Gastrocnemius medialis (tissue), 4 donors: ENCODE data around the gene LRRC49.

Source experiments
- POLR2A ChIP-seq, 2 donors: fragments of 450-650 bp; IDR thresholded peaks; one replicate each; pipeline ENCODE4 v1.6.1; 2017; ENCODE audit warnings: antibody characterized with exemption in 2 of 2, mild to moderate bottlenecking in 2 of 2, moderate library complexity in 2 of 2
- TF ChIP-seq, protein P1 (sequence below), 5 experiments: fragments of 450-650 bp in 3 of 5; fragments of 200-600 bp in 2 of 5; sonication (generic) in 2 of 5; IDR thresholded peaks in 4 of 5; conservative IDR thresholded peaks in 1 of 5; 1 replicate in 4 of 5; 2 replicates in 1 of 5; pipeline ENCODE4 v1.5.1; 2016 to 2019; ENCODE audit warnings: antibody characterized with exemption in 5 of 5, mild to moderate bottlenecking in 3 of 5, moderate library complexity in 3 of 5

DNA sequence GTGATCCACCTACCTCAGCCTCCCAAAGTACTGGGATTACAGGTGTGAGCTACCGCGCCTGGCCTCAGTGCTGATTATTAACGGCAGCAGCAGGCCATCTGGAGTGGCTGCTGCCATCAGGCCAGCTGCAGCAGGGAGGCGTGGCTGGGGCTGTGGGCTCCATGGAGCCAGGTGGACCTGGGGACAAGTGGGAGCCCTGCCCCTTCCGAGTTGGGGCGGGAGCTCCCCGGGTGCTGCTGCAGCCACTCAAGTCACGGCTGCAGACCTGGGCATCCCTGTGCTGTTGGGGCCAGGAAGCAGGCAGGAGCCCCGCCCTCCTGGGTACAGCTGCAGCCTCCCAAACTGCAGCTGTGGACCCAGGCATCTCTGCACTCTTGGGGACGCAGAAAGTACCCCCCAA is 23.9 kb downstream of the LRRC49 start:
- TF ChIP-seq, protein P1, sequence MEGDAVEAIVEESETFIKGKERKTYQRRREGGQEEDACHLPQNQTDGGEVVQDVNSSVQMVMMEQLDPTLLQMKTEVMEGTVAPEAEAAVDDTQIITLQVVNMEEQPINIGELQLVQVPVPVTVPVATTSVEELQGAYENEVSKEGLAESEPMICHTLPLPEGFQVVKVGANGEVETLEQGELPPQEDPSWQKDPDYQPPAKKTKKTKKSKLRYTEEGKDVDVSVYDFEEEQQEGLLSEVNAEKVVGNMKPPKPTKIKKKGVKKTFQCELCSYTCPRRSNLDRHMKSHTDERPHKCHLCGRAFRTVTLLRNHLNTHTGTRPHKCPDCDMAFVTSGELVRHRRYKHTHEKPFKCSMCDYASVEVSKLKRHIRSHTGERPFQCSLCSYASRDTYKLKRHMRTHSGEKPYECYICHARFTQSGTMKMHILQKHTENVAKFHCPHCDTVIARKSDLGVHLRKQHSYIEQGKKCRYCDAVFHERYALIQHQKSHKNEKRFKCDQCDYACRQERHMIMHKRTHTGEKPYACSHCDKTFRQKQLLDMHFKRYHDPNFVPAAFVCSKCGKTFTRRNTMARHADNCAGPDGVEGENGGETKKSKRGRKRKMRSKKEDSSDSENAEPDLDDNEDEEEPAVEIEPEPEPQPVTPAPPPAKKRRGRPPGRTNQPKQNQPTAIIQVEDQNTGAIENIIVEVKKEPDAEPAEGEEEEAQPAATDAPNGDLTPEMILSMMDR (IDR thresholded peaks at IDR 0.05 in 4 of 5, conservative IDR thresholded peaks at IDR 0.05 in 1 of 5) = no peak
- no peak for TF ChIP-seq POLR2A (IDR thresholded peaks at IDR 0.05)
